Measurements from ENCODE around the gene TCF19.

DNA sequence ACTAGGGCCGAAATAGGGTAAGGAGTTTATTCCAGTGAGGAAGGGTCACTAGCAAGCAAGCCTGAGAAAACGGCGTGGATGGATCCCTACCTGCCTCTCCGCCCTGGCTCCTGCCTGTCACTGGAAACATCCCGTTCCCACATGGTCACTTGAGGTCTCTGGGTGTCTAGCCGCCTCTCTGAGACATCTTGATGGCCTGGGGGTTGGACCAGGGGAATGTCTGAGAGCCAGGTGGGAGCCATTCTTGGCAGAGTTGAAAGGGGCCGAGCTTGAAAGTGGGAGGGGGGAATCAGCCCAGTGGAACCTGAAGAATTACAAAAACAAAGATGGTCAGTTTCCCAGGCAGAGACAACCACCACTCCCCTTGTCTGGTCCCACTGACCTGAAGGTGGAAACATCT, 1.7 kb upstream of the TCF19 start:
- TF ChIP-seq, protein P1, sequence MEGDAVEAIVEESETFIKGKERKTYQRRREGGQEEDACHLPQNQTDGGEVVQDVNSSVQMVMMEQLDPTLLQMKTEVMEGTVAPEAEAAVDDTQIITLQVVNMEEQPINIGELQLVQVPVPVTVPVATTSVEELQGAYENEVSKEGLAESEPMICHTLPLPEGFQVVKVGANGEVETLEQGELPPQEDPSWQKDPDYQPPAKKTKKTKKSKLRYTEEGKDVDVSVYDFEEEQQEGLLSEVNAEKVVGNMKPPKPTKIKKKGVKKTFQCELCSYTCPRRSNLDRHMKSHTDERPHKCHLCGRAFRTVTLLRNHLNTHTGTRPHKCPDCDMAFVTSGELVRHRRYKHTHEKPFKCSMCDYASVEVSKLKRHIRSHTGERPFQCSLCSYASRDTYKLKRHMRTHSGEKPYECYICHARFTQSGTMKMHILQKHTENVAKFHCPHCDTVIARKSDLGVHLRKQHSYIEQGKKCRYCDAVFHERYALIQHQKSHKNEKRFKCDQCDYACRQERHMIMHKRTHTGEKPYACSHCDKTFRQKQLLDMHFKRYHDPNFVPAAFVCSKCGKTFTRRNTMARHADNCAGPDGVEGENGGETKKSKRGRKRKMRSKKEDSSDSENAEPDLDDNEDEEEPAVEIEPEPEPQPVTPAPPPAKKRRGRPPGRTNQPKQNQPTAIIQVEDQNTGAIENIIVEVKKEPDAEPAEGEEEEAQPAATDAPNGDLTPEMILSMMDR (conservative IDR thresholded peaks at IDR 0.05; ENCODE audit: low read length), result no peak
- no peak for TF ChIP-seq EZH2phosphoT487 (IDR thresholded peaks at IDR 0.05; ENCODE audit: borderline replicate concordance, low read depth, low read length)

Measured in OCI-LY7 (cell line).